Measurements from ENCODE around the gene MYLK.

- no peak for TF ChIP-seq CTCF (IDR thresholded peaks at IDR 0.05; ENCODE audit: insufficient read depth, low read depth, low read length)
- TF ChIP-seq EZH2 (IDR thresholded peaks at IDR 0.05; ENCODE audit: insufficient read depth, low read length), result no peak
These were observed 199.9 kb downstream of the MYLK start for GRCh38 chr3:123684209-123684608.

Data from astrocyte (in vitro differentiated cells and primary cell).